Neuronal stem cell (in vitro differentiated cells): Measurements from ENCODE around the gene POLN.
A peak's percentile ranks its signal among the peaks of the same experiment; 100 is the strongest.

Experiments
- DNase-seq: peaks from one replicate; pipeline ENCODE4 v3.0.0-alpha.2; 2013; ENCODE audit warnings: low spot score
- H2AFZ ChIP-seq: one replicate; pipeline ENCODE4 v1.6.1; 2013; ENCODE audit warnings: mild to moderate bottlenecking, low read length, inconsistent platforms
- H2AK5ac ChIP-seq: 2 replicates; pipeline ENCODE4 v1.6.1; 2013; ENCODE audit warnings: low read depth, mild to moderate bottlenecking, inconsistent platforms, low read length, moderate library complexity, mixed read lengths
- H2BK120ac ChIP-seq: 2 replicates; pipeline ENCODE4 v1.6.1; 2013; ENCODE audit warnings: low read depth, mild to moderate bottlenecking, inconsistent platforms, low read length, moderate library complexity, mixed read lengths
- H2BK12ac ChIP-seq: one replicate; pipeline ENCODE4 v1.6.1; 2013; ENCODE audit warnings: low read length, inconsistent platforms
- H2BK15ac ChIP-seq: 2 replicates; pipeline ENCODE4 v1.6.1; 2013; ENCODE audit warnings: mild to moderate bottlenecking, low read length, inconsistent platforms, mixed read lengths
- H2BK5ac ChIP-seq: one replicate; pipeline ENCODE4 v1.6.1; 2013; ENCODE audit warnings: inconsistent platforms, mild to moderate bottlenecking, low read length, moderate library complexity
- H3K14ac ChIP-seq: one replicate; pipeline ENCODE4 v1.6.1; 2013; ENCODE audit warnings: low read length, inconsistent platforms
- H3K18ac ChIP-seq: 2 replicates; pipeline ENCODE4 v1.6.1; 2013; ENCODE audit warnings: low read length, inconsistent platforms
- H3K23ac ChIP-seq: 2 replicates; pipeline ENCODE4 v1.6.1; 2013; ENCODE audit warnings: low read depth, mild to moderate bottlenecking, mixed read lengths, low read length, inconsistent platforms; ENCODE audit not compliant: poor library complexity
- H3K27ac ChIP-seq: replicated peaks from 3 replicates; pipeline ENCODE4 v1.5.1; 2013; ENCODE audit warnings: low read length, inconsistent platforms
- H3K27me3 ChIP-seq, 3 experiments: 2 replicates each; pipeline ENCODE4 v1.6.1; 2013; ENCODE audit warnings: low read length in 3 of 3, mild to moderate bottlenecking in 2 of 3, inconsistent platforms in 1 of 3, low read depth in 1 of 3, mixed read lengths in 1 of 3, moderate library complexity in 1 of 3; ENCODE audit not compliant: control insufficient read depth in 3 of 3, insufficient read depth in 3 of 3
- H3K36me3 ChIP-seq, 2 donors: replicated peaks in 1 of 2; 2 replicates each; pipeline ENCODE4 v1.6.1; 2013; ENCODE audit warnings: low read length in 2 of 2; ENCODE audit not compliant: control insufficient read depth in 2 of 2, insufficient read depth in 2 of 2
- H3K4ac ChIP-seq: 2 replicates; pipeline ENCODE4 v1.6.1; 2013; ENCODE audit warnings: inconsistent platforms, mild to moderate bottlenecking, low read length, moderate library complexity
- H3K4me1 ChIP-seq, 2 donors: 1 replicate in 1 of 2; 2 replicates in 1 of 2; pipeline ENCODE4 v1.6.1; 2013; ENCODE audit warnings: low read length in 2 of 2, low read depth in 1 of 2; ENCODE audit not compliant: control insufficient read depth in 2 of 2, insufficient read depth in 1 of 2
- H3K4me2 ChIP-seq: one replicate; pipeline ENCODE4 v1.6.1; 2013; ENCODE audit warnings: mild to moderate bottlenecking, low read length, inconsistent platforms; ENCODE audit not compliant: insufficient read depth, poor library complexity, severe bottlenecking
- H3K4me3 ChIP-seq, 2 donors: 2 replicates each; pipeline ENCODE4 v1.5.1; 2013; ENCODE audit warnings: low read length in 2 of 2, mild to moderate bottlenecking in 2 of 2, inconsistent platforms in 1 of 2, moderate library complexity in 1 of 2
- H3K79me1 ChIP-seq: one replicate; pipeline ENCODE4 v1.6.1; 2013; ENCODE audit warnings: low read depth, mild to moderate bottlenecking, inconsistent platforms, low read length, moderate library complexity
- H3K9ac ChIP-seq: one replicate; pipeline ENCODE4 v1.6.1; 2013; ENCODE audit warnings: mild to moderate bottlenecking, low read depth, low read length, inconsistent platforms; ENCODE audit not compliant: poor library complexity
- H3K9me3 ChIP-seq, 2 donors: replicated peaks in 1 of 2; 2 replicates each; pipeline versions ENCODE3 to v1.6.1; 2013; ENCODE audit warnings: low read length in 2 of 2, mild to moderate bottlenecking in 2 of 2, inconsistent platforms in 1 of 2, low read depth in 1 of 2, mixed read lengths in 1 of 2, moderate library complexity in 1 of 2; ENCODE audit not compliant: control insufficient read depth in 2 of 2, insufficient read depth in 1 of 2
- H4K8ac ChIP-seq: one replicate; pipeline ENCODE4 v1.6.1; 2013; ENCODE audit warnings: low read depth, mild to moderate bottlenecking, inconsistent platforms, low read length, moderate library complexity
- H4K91ac ChIP-seq: one replicate; pipeline ENCODE4 v1.6.1; 2013; ENCODE audit warnings: low read length, low read depth, mild to moderate bottlenecking, inconsistent platforms; ENCODE audit not compliant: poor library complexity
- WGBS, 2 donors: extraction: QIAGEN DNeasy Blood & Tissue Kit; methylation state at CpG; one replicate each; pipeline ENCODE4 v1.1.7; 2013; ENCODE audit warnings: missing lambda C conversion rate in 2 of 2, mixed read lengths in 1 of 2; ENCODE audit not compliant: insufficient read length in 2 of 2, insufficient replicate concordance in 1 of 2; ENCODE audit errors: extremely low coverage in 2 of 2; 5-methylcytosine and 5-hydroxymethylcytosine counted together

The POLN gene

DNA sequence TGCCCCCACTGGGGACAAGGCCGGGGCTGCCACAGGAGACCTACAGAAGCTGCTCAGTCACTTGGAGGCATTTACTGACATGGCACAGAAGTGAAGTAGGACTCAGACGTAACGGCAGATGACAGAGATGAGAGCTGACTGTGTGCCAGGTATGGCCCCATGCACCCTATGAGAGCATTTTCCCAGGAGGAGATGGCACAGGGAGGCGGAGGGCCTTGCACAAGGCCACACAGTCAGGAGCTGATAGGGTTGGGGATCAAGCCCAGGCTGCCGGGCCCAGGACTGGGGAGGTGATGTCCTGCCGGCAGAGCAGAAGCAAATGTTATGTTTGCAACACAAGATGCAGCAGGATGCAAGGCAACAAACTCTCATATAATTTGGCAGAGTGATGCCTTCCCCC is 148.7 kb downstream of the POLN start:
- Histone ChIP-seq H3K9ac (no peak overlapping the region), H4K91ac (no peak overlapping the region), H3K79me1 (no peaks in the 10 kb centered on the region), H3K27ac (no peak overlapping the region), H3K4ac (no peak overlapping the region), H3K4me2 (no peak overlapping the region), H2BK15ac (no peak overlapping the region), H4K8ac (no peak overlapping the region), H3K18ac (peak overlapping the region; percentile 6), H2AFZ (peak overlapping the region; percentile 84), H3K36me3 (no peaks in the 10 kb centered on the region), H3K9me3 (peaks cover 8 to 10% of the 10 kb centered on the region in 2 donors), H2BK5ac (no peak overlapping the region), H3K27me3 (no peaks in the 10 kb centered on the region), H3K14ac (no peak overlapping the region), H3K4me1 (peaks cover 0 to 24% of the 10 kb centered on the region in 2 donors), H2AK5ac (no peak overlapping the region), H3K4me3 (no peak overlapping the region), H3K23ac (peak overlapping the region; percentile 6), H2BK12ac (peak overlapping the region; percentile 26), H2BK120ac (no peak overlapping the region)
- WGBS, 2 donors = no CpG with 5 or more reads among the region's 6 CpGs
- DNase-seq = no peak

DNA sequence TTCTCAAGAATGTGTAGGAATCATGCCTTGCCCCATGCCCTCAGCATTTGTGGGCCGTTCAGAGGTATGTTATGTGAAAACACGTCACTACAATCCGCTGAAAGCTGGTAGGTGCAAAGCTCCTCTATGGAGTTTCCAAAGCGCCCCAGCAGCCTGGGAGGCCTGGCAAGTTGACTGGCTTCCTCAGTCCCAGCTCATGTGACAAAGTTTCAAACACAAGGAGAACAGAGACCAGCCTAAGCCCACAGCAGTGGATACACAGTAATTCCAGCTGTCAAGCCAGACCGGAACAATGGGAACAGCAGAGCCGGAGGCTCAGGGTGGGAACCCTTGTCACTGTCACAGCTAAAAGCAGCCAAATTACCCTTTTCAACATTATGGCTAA is 149.3 kb downstream of the POLN start:
- Histone ChIP-seq H2AK5ac (no peak overlapping the region), H3K14ac (no peak overlapping the region), H2AFZ (peak overlapping the region; percentile 84), H3K4me2 (no peak overlapping the region), H3K27ac (no peak overlapping the region), H3K9ac (no peak overlapping the region), H3K27me3 (no peaks in the 10 kb centered on the region), H3K36me3 (no peaks in the 10 kb centered on the region), H2BK5ac (no peak overlapping the region), H3K9me3 (peaks cover 9 to 10% of the 10 kb centered on the region in 2 donors), H4K91ac (no peak overlapping the region), H3K4ac (no peak overlapping the region), H2BK15ac (no peak overlapping the region), H2BK12ac (no peak overlapping the region), H3K4me3 (no peak overlapping the region), H3K23ac (no peak overlapping the region), H2BK120ac (no peak overlapping the region), H3K4me1 (peaks cover 0 to 24% of the 10 kb centered on the region in 2 donors), H4K8ac (no peak overlapping the region), H3K18ac (no peak overlapping the region), H3K79me1 (no peaks in the 10 kb centered on the region)
- no peak for DNase-seq
- WGBS, 2 donors = no CpG with 5 or more reads among the region's 6 CpGs

DNA sequence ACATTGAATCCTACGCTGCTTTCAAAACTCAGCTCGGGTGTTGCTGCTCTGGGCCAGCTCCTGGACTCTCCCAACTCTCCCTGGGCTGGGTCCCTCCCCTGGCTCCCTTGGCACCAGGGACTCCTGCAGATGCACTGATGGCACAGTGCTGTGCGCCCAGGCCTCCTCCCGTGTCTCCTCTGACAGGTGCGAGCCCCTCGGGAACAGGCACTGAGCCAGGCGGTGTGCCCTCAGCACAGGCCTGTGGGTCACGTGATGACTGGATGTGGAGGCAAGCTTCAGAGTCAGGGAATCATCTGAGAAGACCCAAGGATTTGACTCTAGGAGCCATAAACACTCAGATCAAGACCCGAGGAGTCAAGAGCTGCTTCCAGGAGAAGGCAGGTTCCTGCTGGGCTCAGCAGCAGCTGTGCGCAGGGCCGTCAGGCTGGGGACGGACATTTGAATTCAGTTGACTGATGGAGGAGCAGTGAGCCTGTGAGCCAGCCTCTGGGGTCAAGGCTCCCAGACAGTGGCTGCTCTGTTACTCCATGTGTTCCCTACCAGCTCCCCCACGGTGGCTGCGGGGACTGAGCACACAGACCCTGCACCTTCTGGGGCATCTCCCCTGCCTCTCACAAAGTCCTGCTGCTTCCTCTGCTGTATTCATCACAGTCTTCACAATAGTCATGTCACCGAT is 149.8 kb downstream of the POLN start:
- Histone ChIP-seq H3K18ac (peak overlapping the region; percentile 30), H3K4me1 (peaks cover 0 to 24% of the 10 kb centered on the region in 2 donors), H3K36me3 (no peaks in the 10 kb centered on the region), H3K27ac (no peak overlapping the region), H3K23ac (peak overlapping the region; percentile 4), H3K4me2 (no peak overlapping the region), H3K4ac (no peak overlapping the region), H2BK12ac (no peak overlapping the region), H2AFZ (peak overlapping the region; percentile 84), H3K9me3 (peaks cover 10 to 13% of the 10 kb centered on the region in 2 donors), H3K4me3 (no peak overlapping the region), H2BK15ac (no peak overlapping the region), H4K91ac (no peak overlapping the region), H3K14ac (no peak overlapping the region), H2BK120ac (no peak overlapping the region), H3K79me1 (no peaks in the 10 kb centered on the region), H3K27me3 (no peaks in the 10 kb centered on the region), H2BK5ac (no peak overlapping the region), H2AK5ac (no peak overlapping the region), H3K9ac (no peak overlapping the region), H4K8ac (no peak overlapping the region)
- DNase-seq = no peak
- no CpG with 5 or more reads among the region's 15 CpGs for WGBS, 2 donors

DNA sequence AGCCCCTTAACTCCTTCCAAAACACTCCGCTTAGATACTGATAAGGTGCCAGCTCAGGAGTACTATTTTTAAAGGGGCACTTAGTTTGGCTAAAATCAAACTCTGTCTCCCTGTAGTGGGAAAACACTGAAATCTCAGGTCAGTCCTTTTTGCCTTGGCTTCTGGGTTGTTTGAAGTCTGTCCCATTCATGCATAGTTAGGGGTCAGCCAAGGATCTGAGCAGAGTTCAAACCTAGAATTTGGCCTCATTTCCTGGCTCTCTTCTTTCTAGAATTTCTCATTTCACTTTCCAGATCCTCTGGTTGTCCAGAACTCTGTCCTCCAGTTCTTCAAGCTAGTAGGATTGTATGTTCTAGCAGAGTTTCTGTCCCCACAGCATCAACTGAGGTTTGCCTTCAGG is 151.3 kb downstream of the POLN start:
- no peak overlapping the region for H3K9ac ChIP-seq

More for the DNA sequence above, 151.3 kb downstream of the POLN start:
- Histone ChIP-seq H3K27me3 (no peaks in the 10 kb centered on the region), H3K23ac (no peak overlapping the region), H3K79me1 (no peaks in the 10 kb centered on the region), H3K4me1 (peaks cover 0 to 24% of the 10 kb centered on the region in 2 donors), H3K4me2 (no peak overlapping the region), H3K27ac (no peak overlapping the region), H3K9me3 (peaks cover 2 to 14% of the 10 kb centered on the region in 2 donors), H3K4ac (no peak overlapping the region), H2AK5ac (no peak overlapping the region), H2BK15ac (no peak overlapping the region), H3K36me3 (no peaks in the 10 kb centered on the region), H4K91ac (no peak overlapping the region), H3K18ac (no peak overlapping the region), H2BK120ac (no peak overlapping the region), H2BK5ac (no peak overlapping the region), H3K4me3 (no peak overlapping the region), H2BK12ac (no peak overlapping the region), H2AFZ (no peak overlapping the region), H3K14ac (no peak overlapping the region), H4K8ac (no peak overlapping the region)
- no peak for DNase-seq
- WGBS, 2 donors = no CpG with 5 or more reads among the region's 1 CpG
